ENCODE measurements around the gene ZNF785.
"Not testable (repeated sequence)": the region's sequence is repeated elsewhere in the genome, so short reads cannot be mapped to it uniquely, and the experiment has no call there.

ZNF785 gene

GRCh38 chr16:30541502-30542329, 43.8 kb downstream of the ZNF785 start:
- H3K27me3 ChIP-seq (ENCODE audit: control insufficient read depth, insufficient read depth, low read length), result no peaks in the 10 kb centered on the region
- H3K4me1 ChIP-seq (ENCODE audit: control insufficient read depth, insufficient read depth, low read length), result peaks cover 7% of the 10 kb centered on the region

GRCh38 chr16:30540916-30541464, 44.5 kb downstream of the ZNF785 start:
- H3K4me3 ChIP-seq (ENCODE audit: low read depth, low read length); H3K4me1 ChIP-seq (ENCODE audit: control insufficient read depth, insufficient read depth, low read length); H3K36me3 ChIP-seq (ENCODE audit: control insufficient read depth, insufficient read depth, low read length); H3K9ac ChIP-seq (ENCODE audit: low read depth, low read length); H3K27me3 ChIP-seq (ENCODE audit: control insufficient read depth, insufficient read depth, low read length); H3K9me3 ChIP-seq (ENCODE audit: control insufficient read depth, insufficient read depth, low read length): not testable (repeated sequence)

More at GRCh38 chr16:30541502-30542329, 43.8 kb downstream of the ZNF785 start:
- no peaks in the 10 kb centered on the region for H3K36me3 ChIP-seq (ENCODE audit: control insufficient read depth, insufficient read depth, low read length)
- H3K9ac ChIP-seq (ENCODE audit: low read depth, low read length), result no peak overlapping the region
- no peak overlapping the region for H3K4me3 ChIP-seq (ENCODE audit: low read depth, low read length)
- H3K9me3 ChIP-seq (ENCODE audit: control insufficient read depth, insufficient read depth, low read length), result no peaks in the 10 kb centered on the region

DNA sequence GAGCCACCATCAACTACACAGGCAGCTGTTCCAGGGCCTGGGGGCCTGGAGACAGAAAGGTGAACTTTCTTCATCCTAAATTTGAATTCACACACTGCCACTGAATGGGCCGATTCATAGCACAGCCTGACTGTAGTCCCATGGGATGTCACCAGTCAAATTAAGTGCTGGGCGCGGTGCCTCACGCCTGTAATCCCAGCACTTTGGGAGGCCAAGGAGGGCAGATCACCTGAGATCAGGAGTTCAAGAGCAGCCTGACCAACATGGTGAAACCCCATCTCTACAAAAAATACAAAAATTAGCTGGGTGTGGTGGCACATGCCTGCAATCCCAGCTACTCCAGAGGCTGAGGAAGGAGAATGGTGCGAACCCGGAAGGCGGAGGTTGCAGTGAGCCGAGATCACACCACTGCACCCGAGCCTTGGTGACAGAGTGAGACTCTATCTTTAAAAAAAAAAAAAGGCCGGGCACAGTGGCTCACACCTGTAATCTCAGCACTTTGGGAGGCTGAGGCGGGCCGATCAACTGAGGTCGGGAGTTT, 45.4 kb downstream of the ZNF785 start:
- H3K4me3 ChIP-seq (ENCODE audit: low read depth, low read length); H3K36me3 ChIP-seq (ENCODE audit: control insufficient read depth, insufficient read depth, low read length); H3K9ac ChIP-seq (ENCODE audit: low read depth, low read length); H3K9me3 ChIP-seq (ENCODE audit: control insufficient read depth, insufficient read depth, low read length); H3K27me3 ChIP-seq (ENCODE audit: control insufficient read depth, insufficient read depth, low read length): not testable (repeated sequence)
- H3K4me1 ChIP-seq (ENCODE audit: control insufficient read depth, insufficient read depth, low read length), result peaks cover 13% of the 10 kb centered on the region

- H3K9me3 ChIP-seq (ENCODE audit: control insufficient read depth, insufficient read depth, low read length), result no peaks in the 10 kb centered on the region
- H3K9ac ChIP-seq (ENCODE audit: low read depth, low read length), result no peak overlapping the region
- no peaks in the 10 kb centered on the region for H3K27me3 ChIP-seq (ENCODE audit: control insufficient read depth, insufficient read depth, low read length)
- H3K4me3 ChIP-seq (ENCODE audit: low read depth, low read length), result no peak overlapping the region
- peaks cover 13% of the 10 kb centered on the region for H3K4me1 ChIP-seq (ENCODE audit: control insufficient read depth, insufficient read depth, low read length)
- H3K36me3 ChIP-seq (ENCODE audit: control insufficient read depth, insufficient read depth, low read length), result no peaks in the 10 kb centered on the region
Observed at GRCh38 chr16:30539000-30539964, 46.2 kb downstream of the ZNF785 start.

GRCh38 chr16:30536391-30537024, 49.0 kb downstream of the ZNF785 start:
- peak overlapping the region; percentile 58 for H3K4me3 ChIP-seq (ENCODE audit: low read depth, low read length)
- H3K9me3 ChIP-seq (ENCODE audit: control insufficient read depth, insufficient read depth, low read length); H3K27me3 ChIP-seq (ENCODE audit: control insufficient read depth, insufficient read depth, low read length); H3K4me1 ChIP-seq (ENCODE audit: control insufficient read depth, insufficient read depth, low read length); H3K36me3 ChIP-seq (ENCODE audit: control insufficient read depth, insufficient read depth, low read length); H3K9ac ChIP-seq (ENCODE audit: low read depth, low read length): not testable (repeated sequence)

DNA sequence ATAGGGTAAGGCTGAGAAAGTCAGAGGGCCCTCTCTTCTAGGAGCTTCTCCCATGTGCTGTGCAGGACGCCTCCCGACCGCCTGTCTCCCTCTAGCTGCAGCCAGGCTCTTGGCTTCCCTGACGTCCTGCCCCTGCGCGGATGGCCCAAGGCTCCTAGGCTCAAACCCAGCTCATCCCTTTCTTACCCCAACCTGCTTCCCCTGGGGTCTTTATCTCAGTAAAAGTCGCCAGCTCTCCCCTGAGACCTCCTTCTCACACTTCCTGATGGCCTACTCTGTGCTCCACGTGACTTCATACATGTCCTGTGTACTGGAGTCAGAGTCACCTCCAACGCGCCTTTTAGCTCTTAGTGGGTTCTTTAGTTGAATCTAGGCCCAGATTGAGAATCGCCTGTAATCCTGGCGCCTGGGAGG, 49.7 kb downstream of the ZNF785 start:
- Histone ChIP-seq H3K9me3 (ENCODE audit: control insufficient read depth, insufficient read depth, low read length) (no peaks in the 10 kb centered on the region), H3K4me3 (ENCODE audit: low read depth, low read length) (peak overlapping the region; percentile 58), H3K9ac (ENCODE audit: low read depth, low read length) (peak overlapping the region; percentile 93), H3K36me3 (ENCODE audit: control insufficient read depth, insufficient read depth, low read length) (peaks cover 4% of the 10 kb centered on the region), H3K4me1 (ENCODE audit: control insufficient read depth, insufficient read depth, low read length) (peaks cover 6% of the 10 kb centered on the region), H3K27me3 (ENCODE audit: control insufficient read depth, insufficient read depth, low read length) (no peaks in the 10 kb centered on the region)

GRCh38 chr16:30535106-30535776, 50.3 kb downstream of the ZNF785 start:
- Histone ChIP-seq H3K4me1 (ENCODE audit: control insufficient read depth, insufficient read depth, low read length) (peaks cover 6% of the 10 kb centered on the region), H3K4me3 (ENCODE audit: low read depth, low read length) (peak overlapping the region; percentile 58), H3K9ac (ENCODE audit: low read depth, low read length) (peak overlapping the region; percentile 93), H3K9me3 (ENCODE audit: control insufficient read depth, insufficient read depth, low read length) (no peaks in the 10 kb centered on the region), H3K27me3 (ENCODE audit: control insufficient read depth, insufficient read depth, low read length) (no peaks in the 10 kb centered on the region), H3K36me3 (ENCODE audit: control insufficient read depth, insufficient read depth, low read length) (peaks cover 6% of the 10 kb centered on the region)

- H3K9me3 ChIP-seq (ENCODE audit: control insufficient read depth, insufficient read depth, low read length), result no peaks in the 10 kb centered on the region
- peak within 1 kb of the TSS; percentile 93 for H3K9ac ChIP-seq (ENCODE audit: low read depth, low read length)
- no peaks in the 10 kb centered on the region for H3K27me3 ChIP-seq (ENCODE audit: control insufficient read depth, insufficient read depth, low read length)
- H3K4me1 ChIP-seq (ENCODE audit: control insufficient read depth, insufficient read depth, low read length), result peaks cover 6% of the 10 kb centered on the region
- peaks cover 6% of the 10 kb centered on the region for H3K36me3 ChIP-seq (ENCODE audit: control insufficient read depth, insufficient read depth, low read length)
- peak within 1 kb of the TSS; percentile 58 for H3K4me3 ChIP-seq (ENCODE audit: low read depth, low read length)
Observed at GRCh38 chr16:30534368-30535105, 51.0 kb downstream of the ZNF785 start, which contains the start of gene ZNF747. Gene ZNF747, minus strand, starts transcription at chr16:30534858. Its CDS starts 179 bp downstream, at chr16:30534679.

GRCh38 chr16:30533748-30534367, 51.6 kb downstream of the ZNF785 start:
- Histone ChIP-seq H3K36me3 (ENCODE audit: control insufficient read depth, insufficient read depth, low read length) (peaks cover 6% of the 10 kb centered on the region), H3K4me1 (ENCODE audit: control insufficient read depth, insufficient read depth, low read length) (peaks cover 6% of the 10 kb centered on the region)

DNA sequence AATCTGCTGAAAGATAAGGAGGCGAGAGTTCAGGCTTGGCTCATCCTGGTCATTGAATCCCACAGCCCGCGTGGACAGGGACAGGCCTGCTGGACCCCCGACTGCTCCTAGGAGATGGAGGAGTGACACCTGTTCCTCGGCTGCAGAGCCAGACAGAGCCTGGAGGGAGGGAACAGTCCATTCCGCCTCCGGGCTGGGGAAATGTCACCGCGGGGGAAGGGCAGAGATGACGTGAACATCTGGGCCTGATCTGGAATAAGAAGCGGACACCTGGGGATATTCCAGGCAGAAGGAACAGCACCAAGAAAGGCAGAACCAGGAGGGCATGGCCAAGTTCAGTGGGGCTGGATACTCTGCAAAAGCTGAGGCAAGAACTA, 52.4 kb downstream of the ZNF785 start:
- H3K27me3 ChIP-seq (ENCODE audit: control insufficient read depth, insufficient read depth, low read length), result no peaks in the 10 kb centered on the region
- H3K9me3 ChIP-seq (ENCODE audit: control insufficient read depth, insufficient read depth, low read length), result no peaks in the 10 kb centered on the region
- H3K9ac ChIP-seq (ENCODE audit: low read depth, low read length), result no peak overlapping the region
- H3K4me3 ChIP-seq (ENCODE audit: low read depth, low read length), result no peak overlapping the region
- peaks cover 6% of the 10 kb centered on the region for H3K36me3 ChIP-seq (ENCODE audit: control insufficient read depth, insufficient read depth, low read length)
- H3K4me1 ChIP-seq (ENCODE audit: control insufficient read depth, insufficient read depth, low read length), result peaks cover 6% of the 10 kb centered on the region

More at GRCh38 chr16:30533748-30534367, 51.6 kb downstream of the ZNF785 start:
- H3K27me3 ChIP-seq (ENCODE audit: control insufficient read depth, insufficient read depth, low read length), result no peaks in the 10 kb centered on the region
- peak overlapping the region; percentile 73 for H3K9ac ChIP-seq (ENCODE audit: low read depth, low read length)
- H3K9me3 ChIP-seq (ENCODE audit: control insufficient read depth, insufficient read depth, low read length), result no peaks in the 10 kb centered on the region
- peak overlapping the region; percentile 58 for H3K4me3 ChIP-seq (ENCODE audit: low read depth, low read length)

All from iPS-15b (cell line).